Measurements from ENCODE around the gene APBB1IP.
"Not testable (repeated sequence)": the region's sequence is repeated elsewhere in the genome, so short reads cannot be mapped to it uniquely, and the experiment has no call there.

APBB1IP gene

GRCh38 chr10:26477501-26477900 is 39.4 kb downstream of the APBB1IP start:
- DNase-seq (ENCODE audit: low read depth) = no peak

- no peak for DNase-seq (ENCODE audit: low read depth)
Measured at GRCh38 chr10:26478061-26478460, 39.9 kb downstream of the APBB1IP start.

GRCh38 chr10:26479766-26480492 is 41.8 kb downstream of the APBB1IP start:
- no peak for DNase-seq (ENCODE audit: low read depth)

GRCh38 chr10:26481315-26481692 is 43.2 kb downstream of the APBB1IP start:
- DNase-seq (ENCODE audit: low read depth) = no peak

- DNase-seq (ENCODE audit: low read depth) = no peak
Measured at GRCh38 chr10:26481914-26482550, 43.9 kb downstream of the APBB1IP start.

- DNase-seq (ENCODE audit: low read depth) = no peak
Measured at GRCh38 chr10:26483554-26483953, 45.4 kb downstream of the APBB1IP start.

- no peak for DNase-seq (ENCODE audit: low read depth)
Measured at GRCh38 chr10:26485150-26485941, 47.2 kb downstream of the APBB1IP start.

- DNase-seq (ENCODE audit: low read depth) = no peak
Measured at GRCh38 chr10:26486304-26486703, 48.2 kb downstream of the APBB1IP start.

GRCh38 chr10:26486990-26487850 is 49.1 kb downstream of the APBB1IP start:
- DNase-seq (ENCODE audit: low read depth) = no peak

- DNase-seq (ENCODE audit: low read depth) = no peak
Measured at GRCh38 chr10:26488344-26488743, 50.2 kb downstream of the APBB1IP start.

GRCh38 chr10:26489081-26489480 is 50.9 kb downstream of the APBB1IP start:
- DNase-seq (ENCODE audit: low read depth) = no peak

- not testable (repeated sequence) for DNase-seq (ENCODE audit: low read depth)
Measured at GRCh38 chr10:26490367-26490766, 52.2 kb downstream of the APBB1IP start.

GRCh38 chr10:26491276-26491675 is 53.1 kb downstream of the APBB1IP start:
- no peak for DNase-seq (ENCODE audit: low read depth)

- DNase-seq (ENCODE audit: low read depth) = no peak
Measured at GRCh38 chr10:26491934-26492333, 53.8 kb downstream of the APBB1IP start.

- DNase-seq (ENCODE audit: low read depth) = not testable (repeated sequence)
Measured at GRCh38 chr10:26492725-26493124, 54.6 kb downstream of the APBB1IP start.

- DNase-seq (ENCODE audit: low read depth) = no peak
Measured at GRCh38 chr10:26494018-26494417, 55.9 kb downstream of the APBB1IP start.

GRCh38 chr10:26499426-26499825 is 61.3 kb downstream of the APBB1IP start:
- no peak for DNase-seq (ENCODE audit: low read depth)

- DNase-seq (ENCODE audit: low read depth) = no peak
Measured at GRCh38 chr10:26502986-26503385, 64.8 kb downstream of the APBB1IP start.

- no peak for DNase-seq (ENCODE audit: low read depth)
Measured at GRCh38 chr10:26503911-26504310, 65.8 kb downstream of the APBB1IP start.

GRCh38 chr10:26504429-26504828 is 66.3 kb downstream of the APBB1IP start:
- not testable (repeated sequence) for DNase-seq (ENCODE audit: low read depth)

GRCh38 chr10:26505491-26505890 is 67.3 kb downstream of the APBB1IP start:
- no peak for DNase-seq (ENCODE audit: low read depth)

GRCh38 chr10:26506736-26507135 is 68.6 kb downstream of the APBB1IP start:
- DNase-seq (ENCODE audit: low read depth) = no peak

All from stimulated activated CD8-positive, alpha-beta memory T cell treated with anti-CD3 and anti-CD28 coated beads, Interleukin-7, amount 100 ng/mL, for 24 hours (primary cell).